ENCODE measurements around the gene ABHD4. TPM values are rescaled to one million over a fixed set of nuclear protein-coding genes. Genes with fewer than 3 reads are reported as not detected.

ABHD4 gene
- total and polyA plus RNA-seq, 2 donors (not counting 1 experiment from before 2014, with no cell fraction given), result 10.5 to 22.7 TPM

DNA sequence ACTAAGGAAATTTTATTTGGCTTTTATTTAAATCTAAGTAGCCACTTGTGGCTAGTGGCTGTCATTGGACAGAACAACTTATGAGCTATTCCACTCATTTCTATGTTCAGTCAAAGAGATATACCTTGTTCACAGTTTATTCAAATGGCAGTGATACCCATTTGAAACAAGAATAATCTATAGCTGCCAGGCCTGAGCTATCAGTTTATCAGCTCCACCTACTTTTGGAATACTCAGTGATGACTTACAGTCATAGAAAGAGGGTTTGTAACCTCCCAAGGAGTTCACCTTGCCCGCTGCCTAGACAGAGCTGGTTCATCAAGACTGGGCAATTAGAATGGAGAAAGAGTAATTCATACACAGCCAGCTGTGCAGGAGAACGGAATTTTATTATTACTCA, 4.5 kb upstream of the ABHD4 start:
- H3K27ac Mint-ChIP-seq, result no peak overlapping the region
- Histone ChIP-seq H3K36me3 (replicated peaks in 1 of 2; ENCODE audit: control extremely low read depth in 1 of 2, control insufficient read depth in 1 of 2, extremely low read depth in 1 of 2, insufficient read depth in 2 of 2, low read length in 1 of 2) (no peaks in the 10 kb centered on the region), H3K4me1 (ENCODE audit: control insufficient read depth in 2 of 2, insufficient read depth in 2 of 2, low read length in 2 of 2) (peaks cover 12 to 17% of the 10 kb centered on the region in 2 donors), H3K27ac (ENCODE audit: low read length in 2 of 2) (no peak overlapping the region), H3K4me2 (replicated peaks; ENCODE audit: low read depth, low read length, poor library complexity, severe bottlenecking) (no peak overlapping the region), H4K20me1 (ENCODE audit: control insufficient read depth, insufficient read depth, low read length, poor library complexity, severe bottlenecking) (no peaks in the 10 kb centered on the region), H3K9ac (ENCODE audit: low read length) (no peak overlapping the region), H3K79me2 (ENCODE audit: control insufficient read depth, insufficient read depth, low read length) (peaks cover 4% of the 10 kb centered on the region), H3K27me3 (replicated peaks in 1 of 4; ENCODE audit: control extremely low read depth in 1 of 4, control insufficient read depth in 3 of 4, insufficient read depth in 4 of 4, low read length in 3 of 4) (no peaks in the 10 kb centered on the region), H2AFZ (ENCODE audit: insufficient read depth, low read depth, low read length, poor library complexity, severe bottlenecking) (no peak overlapping the region), H3K4me3 (ENCODE audit: control extremely low read depth in 1 of 5, extremely low read depth in 1 of 5, insufficient read depth in 1 of 5, low read depth in 2 of 5, low read length in 4 of 5) (no peak overlapping the region), H3K9me3 (ENCODE audit: control extremely low read depth in 1 of 3, control insufficient read depth in 2 of 3, insufficient read depth in 1 of 3, low read length in 2 of 3) (no peaks in the 10 kb centered on the region)
- POLR2A ChIA-PET, result no interaction called here
- peaks cover 3% of the 10 kb centered on the region for H3K27me3 Mint-ChIP-seq
- intact Hi-C loops (cut with micrococcal nuclease), result no loop called here
- H3K9me3 Mint-ChIP-seq (ENCODE audit: insufficient read depth), result no peaks in the 10 kb centered on the region
- peaks cover 27% of the 10 kb centered on the region for H3K4me1 Mint-ChIP-seq
- CTCF ChIA-PET, result interaction anchor here (0.8 to 4.1 kb wide), 3 partner anchors 8 to 272 kb away, joined by 3 to 26 read pairs (median 3); no protein-coding TSS in a partner anchor
- WGBS (ENCODE audit: insufficient coverage), result no CpG with 5 or more reads among the region's 2 CpGs
- TF ChIP-seq, protein P1, sequence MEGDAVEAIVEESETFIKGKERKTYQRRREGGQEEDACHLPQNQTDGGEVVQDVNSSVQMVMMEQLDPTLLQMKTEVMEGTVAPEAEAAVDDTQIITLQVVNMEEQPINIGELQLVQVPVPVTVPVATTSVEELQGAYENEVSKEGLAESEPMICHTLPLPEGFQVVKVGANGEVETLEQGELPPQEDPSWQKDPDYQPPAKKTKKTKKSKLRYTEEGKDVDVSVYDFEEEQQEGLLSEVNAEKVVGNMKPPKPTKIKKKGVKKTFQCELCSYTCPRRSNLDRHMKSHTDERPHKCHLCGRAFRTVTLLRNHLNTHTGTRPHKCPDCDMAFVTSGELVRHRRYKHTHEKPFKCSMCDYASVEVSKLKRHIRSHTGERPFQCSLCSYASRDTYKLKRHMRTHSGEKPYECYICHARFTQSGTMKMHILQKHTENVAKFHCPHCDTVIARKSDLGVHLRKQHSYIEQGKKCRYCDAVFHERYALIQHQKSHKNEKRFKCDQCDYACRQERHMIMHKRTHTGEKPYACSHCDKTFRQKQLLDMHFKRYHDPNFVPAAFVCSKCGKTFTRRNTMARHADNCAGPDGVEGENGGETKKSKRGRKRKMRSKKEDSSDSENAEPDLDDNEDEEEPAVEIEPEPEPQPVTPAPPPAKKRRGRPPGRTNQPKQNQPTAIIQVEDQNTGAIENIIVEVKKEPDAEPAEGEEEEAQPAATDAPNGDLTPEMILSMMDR (IDR thresholded peaks at IDR 0.05), result no peak
- TF ChIP-seq EZH2 (IDR thresholded peaks at IDR 0.05; ENCODE audit: borderline replicate concordance, insufficient read depth, low read depth, low read length, poor library complexity, severe bottlenecking), result no peak
- ATAC-seq (ENCODE audit: low read depth) (no peak), DNase-seq (no peak)
- H3K4me3 Mint-ChIP-seq, result no peak overlapping the region

DNA sequence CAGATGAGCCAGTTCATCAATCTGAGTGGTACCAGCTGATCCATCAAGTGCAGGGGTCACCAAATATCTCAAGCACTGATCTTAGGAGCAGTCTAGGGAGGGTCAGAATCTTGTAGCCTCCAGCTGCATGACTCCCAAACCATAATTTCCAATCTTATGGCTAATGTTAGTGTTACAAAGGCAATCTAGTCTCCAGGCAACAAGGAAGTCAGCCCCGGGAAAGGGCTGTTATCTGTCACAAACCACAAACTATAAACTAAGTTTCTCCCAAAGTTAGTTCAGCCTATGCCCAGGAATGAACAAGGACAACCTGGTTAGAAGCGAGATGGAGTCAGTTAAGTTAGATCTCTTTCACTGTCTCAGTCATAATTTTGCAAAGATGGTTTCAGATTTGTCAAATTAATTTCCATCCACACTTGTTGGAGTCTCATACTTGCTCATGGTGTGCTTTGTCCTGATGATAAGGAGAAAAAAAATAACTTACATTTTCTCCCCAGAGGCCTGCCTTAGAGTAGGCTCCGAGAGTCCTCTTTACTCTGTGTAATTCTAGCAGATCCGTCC, 3.9 kb upstream of the ABHD4 start:
- H3K36me3 ChIP-seq (replicated peaks in 1 of 2; ENCODE audit: control extremely low read depth in 1 of 2, control insufficient read depth in 1 of 2, extremely low read depth in 1 of 2, insufficient read depth in 2 of 2, low read length in 1 of 2), result no peaks in the 10 kb centered on the region
- H2AFZ ChIP-seq (ENCODE audit: insufficient read depth, low read depth, low read length, poor library complexity, severe bottlenecking), result no peak overlapping the region
- no CpG with 5 or more reads among the region's 4 CpGs for WGBS (ENCODE audit: insufficient coverage)
- Mint-ChIP-seq H3K4me1 (peaks cover 28% of the 10 kb centered on the region), H3K27ac (no peak overlapping the region), H3K4me3 (no peak overlapping the region), H3K9me3 (ENCODE audit: insufficient read depth) (no peaks in the 10 kb centered on the region), H3K27me3 (peaks cover 3% of the 10 kb centered on the region)
- no peaks in the 10 kb centered on the region for H4K20me1 ChIP-seq (ENCODE audit: control insufficient read depth, insufficient read depth, low read length, poor library complexity, severe bottlenecking)
- H3K79me2 ChIP-seq (ENCODE audit: control insufficient read depth, insufficient read depth, low read length), result peaks cover 9% of the 10 kb centered on the region
- H3K4me1 ChIP-seq (ENCODE audit: control insufficient read depth in 2 of 2, insufficient read depth in 2 of 2, low read length in 2 of 2), result peaks cover 18 to 22% of the 10 kb centered on the region in 2 donors
- POLR2A ChIA-PET, result no interaction called here
- no peak overlapping the region for H3K9ac ChIP-seq (ENCODE audit: low read length)
- H3K9me3 ChIP-seq (ENCODE audit: control extremely low read depth in 1 of 3, control insufficient read depth in 2 of 3, insufficient read depth in 1 of 3, low read length in 2 of 3), result no peaks in the 10 kb centered on the region
- no peak overlapping the region for H3K27ac ChIP-seq (ENCODE audit: low read length in 2 of 2)
- intact Hi-C loops (cut with micrococcal nuclease), result no loop called here
- no peak for DNase-seq
- TF ChIP-seq, protein P1 (IDR thresholded peaks at IDR 0.05), result no peak
- no peak for TF ChIP-seq EZH2 (IDR thresholded peaks at IDR 0.05; ENCODE audit: borderline replicate concordance, insufficient read depth, low read depth, low read length, poor library complexity, severe bottlenecking)
- H3K4me2 ChIP-seq (replicated peaks; ENCODE audit: low read depth, low read length, poor library complexity, severe bottlenecking), result no peak overlapping the region
- ATAC-seq (ENCODE audit: low read depth), result no peak
- no peak overlapping the region for H3K4me3 ChIP-seq (ENCODE audit: control extremely low read depth in 1 of 5, extremely low read depth in 1 of 5, insufficient read depth in 1 of 5, low read depth in 2 of 5, low read length in 4 of 5)
- no peaks in the 10 kb centered on the region for H3K27me3 ChIP-seq (replicated peaks in 1 of 4; ENCODE audit: control extremely low read depth in 1 of 4, control insufficient read depth in 3 of 4, insufficient read depth in 4 of 4, low read length in 3 of 4)
- CTCF ChIA-PET, result interaction anchor here (0.9 to 4.1 kb wide), 2 partner anchors 9 to 24 kb away, joined by 3 to 26 read pairs; no protein-coding TSS in a partner anchor

Data from B cell (primary cell).